ENCODE data around the gene RAD50. TPM values are rescaled to one million over a fixed set of nuclear protein-coding genes. Genes with fewer than 3 reads are reported as not detected.

RAD50 gene
- total RNA-seq, 2 donors from 2014 or later, result 49.7 to 50.7 TPM

DNA sequence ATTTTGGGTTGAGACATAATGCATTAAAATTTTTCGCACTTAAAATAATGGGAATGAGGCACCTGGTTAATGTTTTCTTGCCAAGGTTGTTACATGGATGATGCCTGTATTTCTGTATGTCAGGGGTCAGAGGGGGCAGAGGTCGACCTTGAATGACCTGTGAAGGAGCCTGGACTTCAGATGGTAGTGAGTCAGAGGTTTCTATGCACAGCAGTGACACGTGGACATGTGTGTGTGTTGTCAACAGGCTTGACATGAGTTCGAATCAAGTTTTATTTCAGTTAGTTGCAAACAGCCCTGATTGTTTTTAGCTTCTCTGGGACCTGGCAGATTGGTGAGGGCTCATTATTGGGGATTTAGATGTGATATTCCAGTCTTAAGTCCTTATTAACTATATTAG lies 17.1 kb upstream of the RAD50 start:
- no peak overlapping the region for H3K4me3 Mint-ChIP-seq
- H3K36me3 Mint-ChIP-seq (ENCODE audit: low read depth), result no peaks in the 10 kb centered on the region
- H3K9me3 Mint-ChIP-seq, result no peaks in the 10 kb centered on the region
- H3K9me3 ChIP-seq (ENCODE audit: control insufficient read depth, low read length), result no peaks in the 10 kb centered on the region
- H3K27me3 ChIP-seq (ENCODE audit: control insufficient read depth, insufficient read depth, low read length, poor library complexity, severe bottlenecking), result peaks cover 19% of the 10 kb centered on the region
- H3K4me1 Mint-ChIP-seq, result no peaks in the 10 kb centered on the region
- no peak for DNase-seq
- H3K4me3 ChIP-seq (ENCODE audit: low read length), result no peak overlapping the region
- H3K9ac ChIP-seq (ENCODE audit: extremely low read depth, low read length, poor library complexity, severe bottlenecking), result no peak overlapping the region
- no peak for TF ChIP-seq CTCF (conservative IDR thresholded peaks at IDR 0.05)
- H3K27me3 Mint-ChIP-seq (ENCODE audit: insufficient read depth), result peaks cover 29% of the 10 kb centered on the region
- no peak overlapping the region for H3K27ac ChIP-seq (ENCODE audit: low read depth, low read length)
- H3K27ac Mint-ChIP-seq, result no peak overlapping the region
- no peaks in the 10 kb centered on the region for H3K36me3 ChIP-seq (ENCODE audit: control insufficient read depth, insufficient read depth, low read length)
- WGBS, 2 experiments (ENCODE audit: insufficient coverage in 1 of 2, insufficient read length in 1 of 2), result 80 to 88% methylated on average over 3 to 4 of the region's 4 CpGs
- no peaks in the 10 kb centered on the region for H3K4me1 ChIP-seq (ENCODE audit: control insufficient read depth, insufficient read depth, low read length)

DNA sequence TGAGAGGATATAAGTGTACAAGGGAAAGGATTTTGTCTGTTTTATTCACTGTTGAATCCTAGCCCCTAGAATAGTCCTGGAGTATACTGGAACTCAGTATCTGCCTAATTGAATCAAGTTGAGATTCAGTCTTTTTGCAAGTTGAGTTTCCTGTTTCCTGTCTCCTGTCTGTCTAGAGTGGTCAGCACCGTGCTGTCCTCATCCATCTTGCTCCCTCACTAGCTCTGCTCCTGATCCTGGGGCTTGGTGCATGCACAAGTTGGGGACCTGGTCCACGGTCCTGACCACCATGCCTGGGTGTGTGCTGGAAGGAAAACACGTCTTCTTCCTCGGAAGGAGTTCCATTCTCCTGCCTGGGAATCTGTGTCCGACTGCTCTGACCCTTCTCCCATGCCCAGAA lies 16.6 kb upstream of the RAD50 start:
- Histone ChIP-seq H3K4me3 (ENCODE audit: low read length) (no peak overlapping the region), H3K36me3 (ENCODE audit: control insufficient read depth, insufficient read depth, low read length) (no peaks in the 10 kb centered on the region), H3K4me1 (ENCODE audit: control insufficient read depth, insufficient read depth, low read length) (no peaks in the 10 kb centered on the region), H3K9ac (ENCODE audit: extremely low read depth, low read length, poor library complexity, severe bottlenecking) (no peak overlapping the region), H3K9me3 (ENCODE audit: control insufficient read depth, low read length) (no peaks in the 10 kb centered on the region), H3K27me3 (ENCODE audit: control insufficient read depth, insufficient read depth, low read length, poor library complexity, severe bottlenecking) (peaks cover 17% of the 10 kb centered on the region), H3K27ac (ENCODE audit: low read depth, low read length) (no peak overlapping the region)
- Mint-ChIP-seq H3K27me3 (ENCODE audit: insufficient read depth) (peaks cover 25% of the 10 kb centered on the region), H3K27ac (no peak overlapping the region), H3K36me3 (ENCODE audit: low read depth) (no peaks in the 10 kb centered on the region), H3K4me3 (no peak overlapping the region), H3K9me3 (no peaks in the 10 kb centered on the region), H3K4me1 (no peaks in the 10 kb centered on the region)
- TF ChIP-seq CTCF (conservative IDR thresholded peaks at IDR 0.05), result no peak
- DNase-seq, result no peak
- WGBS, 2 experiments (ENCODE audit: insufficient coverage in 1 of 2, insufficient read length in 1 of 2), result 88 to 92% methylated on average over 2 to 5 of the region's 5 CpGs

GRCh38 chr5:132540764-132541163 lies 16.0 kb upstream of the RAD50 start:
- Mint-ChIP-seq H3K27me3 (ENCODE audit: insufficient read depth) (peaks cover 18% of the 10 kb centered on the region), H3K9me3 (no peaks in the 10 kb centered on the region), H3K4me1 (no peaks in the 10 kb centered on the region), H3K4me3 (no peak overlapping the region), H3K27ac (no peak overlapping the region), H3K36me3 (ENCODE audit: low read depth) (no peaks in the 10 kb centered on the region)
- H3K27me3 ChIP-seq (ENCODE audit: control insufficient read depth, insufficient read depth, low read length, poor library complexity, severe bottlenecking), result peaks cover 11% of the 10 kb centered on the region
- no peak overlapping the region for H3K4me3 ChIP-seq (ENCODE audit: low read length)
- no peaks in the 10 kb centered on the region for H3K4me1 ChIP-seq (ENCODE audit: control insufficient read depth, insufficient read depth, low read length)
- H3K9me3 ChIP-seq (ENCODE audit: control insufficient read depth, low read length), result no peaks in the 10 kb centered on the region
- no peak overlapping the region for H3K27ac ChIP-seq (ENCODE audit: low read depth, low read length)
- H3K9ac ChIP-seq (ENCODE audit: extremely low read depth, low read length, poor library complexity, severe bottlenecking), result no peak overlapping the region
- no peak for TF ChIP-seq CTCF (conservative IDR thresholded peaks at IDR 0.05)
- DNase-seq, result no peak
- WGBS, 2 experiments (ENCODE audit: insufficient coverage in 1 of 2, insufficient read length in 1 of 2), result 76 to 84% methylated on average over 3 to 4 of the region's 4 CpGs
- H3K36me3 ChIP-seq (ENCODE audit: control insufficient read depth, insufficient read depth, low read length), result no peaks in the 10 kb centered on the region
